GM15510 (cell line): ENCODE measurements around the gene CA6.

Experiments used
- POLR2A ChIP-seq: IDR thresholded peaks from 3 replicates; pipeline ENCODE4 v1.6.1; 2011; ENCODE audit warnings: borderline replicate concordance; ENCODE audit not compliant: insufficient read length; ENCODE audit errors: extremely low read depth

CA6 gene

GRCh38 chr1:8987881-8988617, 42.4 kb downstream of the CA6 start:
- no peak for TF ChIP-seq POLR2A

GRCh38 chr1:8988618-8988967, 42.9 kb downstream of the CA6 start:
- no peak for TF ChIP-seq POLR2A

GRCh38 chr1:8989061-8989460, 43.4 kb downstream of the CA6 start:
- no peak for TF ChIP-seq POLR2A

DNA sequence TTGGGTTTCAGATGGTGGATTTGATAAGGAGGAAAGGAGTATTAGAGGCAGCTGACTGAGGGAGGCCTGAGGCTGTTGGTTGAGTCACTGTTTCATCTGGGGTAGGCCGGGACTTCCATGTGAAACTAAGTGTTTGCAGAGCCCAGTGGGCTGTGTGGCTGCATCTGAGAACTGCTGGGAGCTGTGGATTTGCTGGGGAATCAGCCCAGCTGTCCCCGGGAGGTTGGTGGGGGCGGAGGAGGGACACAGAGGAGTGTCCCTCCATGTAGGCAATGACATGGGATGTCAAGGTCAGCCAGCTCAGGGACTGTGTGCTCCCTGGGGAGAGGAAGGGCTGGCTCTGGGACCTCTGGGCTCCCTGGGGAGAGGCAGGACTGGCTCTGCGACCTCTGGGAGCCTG, 44.2 kb downstream of the CA6 start:
- no peak for TF ChIP-seq POLR2A

DNA sequence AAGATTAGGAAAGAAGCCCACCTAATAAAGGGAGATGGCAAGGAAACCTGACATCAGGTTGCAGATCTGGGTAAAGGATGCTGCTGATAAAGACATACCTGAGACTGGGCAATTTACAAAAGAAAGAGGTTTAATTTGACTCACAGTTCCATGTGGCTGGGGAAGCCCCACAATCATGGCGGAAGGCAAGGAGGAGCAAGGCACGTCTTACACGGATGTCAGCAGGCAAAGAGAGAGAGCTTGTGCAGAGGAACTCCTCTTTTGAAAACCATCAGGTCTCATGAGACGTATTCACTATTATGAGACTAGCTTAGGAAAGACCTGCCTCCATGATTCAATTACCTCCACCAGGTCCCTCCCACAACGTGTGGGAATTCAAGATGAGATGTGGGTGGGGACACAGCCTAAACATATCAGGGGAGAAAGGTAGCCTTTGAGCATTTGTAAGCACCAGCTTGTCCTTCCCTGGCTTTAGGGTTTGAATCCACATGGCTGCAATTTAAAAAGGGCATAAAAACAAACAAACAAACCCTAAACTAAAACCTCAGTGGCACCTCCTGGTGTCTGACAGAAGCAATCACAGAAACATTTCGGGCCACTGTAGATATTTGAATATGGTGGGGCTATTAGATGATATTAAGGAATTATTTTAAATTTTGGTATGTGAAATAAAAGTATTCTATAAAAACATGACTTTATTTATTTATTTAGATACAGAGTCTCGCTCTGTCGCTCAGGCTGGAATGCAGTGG, 47.4 kb downstream of the CA6 start:
- no peak for TF ChIP-seq POLR2A

GRCh38 chr1:9004031-9004699, 58.5 kb downstream of the CA6 start:
- no peak for TF ChIP-seq POLR2A

DNA sequence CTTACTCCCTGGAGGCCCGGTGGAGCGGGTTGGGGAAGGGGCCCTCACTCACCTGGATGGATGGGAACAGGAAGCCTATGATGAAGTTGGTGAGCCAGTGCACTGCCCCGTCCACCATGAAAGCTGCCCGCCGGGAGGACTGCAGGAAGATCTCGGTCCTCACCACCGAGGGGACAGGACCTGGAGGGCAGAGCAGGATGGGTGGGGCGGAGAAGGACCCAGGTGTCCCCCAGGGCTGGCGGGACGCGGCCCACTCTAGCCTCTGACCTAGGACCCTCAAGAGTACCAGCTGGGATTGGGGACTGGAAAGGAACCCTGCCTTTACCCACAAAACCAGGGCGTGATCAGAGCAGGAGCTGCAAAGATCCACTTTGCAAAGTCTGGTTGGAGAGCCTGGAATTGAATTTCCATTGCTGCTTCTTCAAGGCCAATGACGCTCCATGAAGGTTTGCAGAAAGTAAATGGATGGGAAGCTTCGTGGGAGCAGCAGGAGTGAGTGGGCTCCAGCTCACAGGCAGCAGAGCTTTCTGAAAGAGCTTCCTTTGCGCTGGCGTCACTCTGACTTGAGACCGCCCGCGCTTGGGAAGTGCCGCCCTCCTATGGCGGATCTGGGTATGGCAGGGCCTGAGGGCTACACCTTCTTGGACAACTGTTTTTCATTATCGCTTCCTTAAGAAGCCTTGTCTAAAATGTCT, 59.2 kb downstream of the CA6 start:
- TF ChIP-seq POLR2A, result no peak

- no peak for TF ChIP-seq POLR2A
These were observed 59.7 kb downstream of the CA6 start for GRCh38 chr1:9005395-9005708.

DNA sequence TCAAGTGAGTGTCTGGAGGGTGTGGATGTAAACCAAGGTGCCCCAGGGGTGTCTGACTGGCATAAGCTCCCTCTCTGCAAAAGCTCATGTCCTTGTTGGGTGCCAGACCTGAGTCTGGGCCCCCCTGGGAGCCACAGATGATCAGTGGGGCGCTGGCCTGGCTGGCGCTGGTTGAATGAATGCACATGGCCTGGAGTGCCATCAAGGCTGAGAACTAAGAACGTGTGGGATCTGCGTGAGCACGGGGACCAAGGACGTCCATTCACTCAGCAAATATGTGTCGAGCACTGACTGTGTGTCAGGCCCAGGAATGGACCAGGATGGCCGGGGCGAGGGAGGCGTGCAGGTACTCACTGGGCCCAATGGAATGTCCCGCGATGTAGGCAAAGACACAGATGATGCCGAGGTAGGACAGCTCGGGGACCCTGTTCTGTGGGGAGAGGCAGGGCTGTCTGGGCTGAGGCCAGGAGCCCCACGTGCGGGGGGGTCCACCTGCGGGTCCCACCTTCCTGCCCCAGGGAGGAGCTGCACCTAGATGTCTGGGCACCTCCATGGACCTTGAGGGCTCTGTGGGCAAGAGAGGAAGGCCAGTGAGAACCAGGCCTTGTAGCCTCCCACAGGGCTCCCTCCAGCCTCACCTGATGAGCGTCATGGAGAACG, 61.4 kb downstream of the CA6 start:
- TF ChIP-seq POLR2A, result no peak

DNA sequence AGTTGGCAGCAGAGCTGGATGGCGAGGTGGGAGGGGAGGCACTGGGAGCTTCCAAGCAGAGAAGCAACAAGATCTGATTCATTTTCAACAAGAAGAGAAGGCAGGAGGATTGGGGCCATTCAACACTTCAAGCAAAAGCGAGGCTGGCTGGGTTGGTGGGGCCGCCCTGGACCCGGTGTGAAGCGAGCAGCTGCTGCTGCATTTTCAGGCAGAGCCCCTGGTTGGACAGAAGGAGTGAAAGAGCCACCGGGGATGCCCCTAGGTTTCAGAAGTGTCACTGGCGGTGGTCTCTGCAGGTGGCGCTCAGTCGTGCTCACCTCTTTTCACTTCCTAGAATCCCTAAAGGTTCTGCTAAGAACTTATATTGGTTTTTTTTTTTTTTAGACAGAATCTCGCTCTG, 62.6 kb downstream of the CA6 start:
- TF ChIP-seq POLR2A, result no peak

DNA sequence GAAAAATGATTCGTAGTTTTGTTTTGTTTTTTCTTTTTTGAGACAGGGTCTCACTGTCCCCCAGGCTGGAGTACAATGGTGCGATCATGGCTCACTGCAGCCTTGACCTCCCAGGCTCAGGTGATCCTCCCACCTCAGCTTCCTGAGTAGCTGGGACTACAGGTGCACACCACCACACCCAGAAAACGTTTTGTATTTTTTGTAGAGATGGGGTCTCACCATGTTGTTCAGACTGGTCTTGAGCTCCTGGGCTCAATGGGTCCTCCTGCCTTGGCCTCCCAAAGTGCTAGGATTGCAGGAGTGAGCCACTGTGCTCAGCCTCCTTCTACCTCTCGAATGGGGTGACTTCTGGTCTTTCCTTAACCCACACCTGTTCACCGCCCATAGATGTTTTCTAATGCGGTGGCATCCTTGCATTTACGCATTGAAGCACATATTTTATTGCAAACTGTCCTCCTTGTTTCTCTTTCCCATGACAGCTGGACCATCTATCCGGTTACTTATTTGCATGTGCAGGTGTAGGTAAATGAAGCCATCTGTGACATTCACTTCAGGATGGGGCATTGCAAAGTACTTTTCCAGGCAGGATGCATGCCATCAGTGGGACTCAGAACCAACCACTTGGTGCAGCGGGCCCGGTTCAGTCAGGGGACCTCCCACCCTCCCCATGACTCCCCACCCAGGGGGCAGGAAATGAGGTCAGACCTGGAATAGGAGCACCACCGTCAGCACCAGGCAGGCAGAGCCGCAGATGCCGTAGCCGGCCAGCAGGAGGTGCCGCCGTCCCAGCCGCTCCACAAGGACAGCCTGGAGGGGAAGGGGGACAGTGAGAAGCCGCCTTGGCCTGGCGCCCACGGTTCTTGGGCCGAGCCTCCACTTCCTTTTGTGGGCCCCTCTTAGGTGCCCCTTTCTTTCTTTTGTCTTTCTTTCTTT, 64.0 kb downstream of the CA6 start:
- TF ChIP-seq POLR2A, result no peak

GRCh38 chr1:9010781-9011323, 65.2 kb downstream of the CA6 start:
- TF ChIP-seq POLR2A, result no peak

GRCh38 chr1:9013819-9014218, 68.2 kb downstream of the CA6 start:
- TF ChIP-seq POLR2A, result no peak
